ENCODE measurements around the gene ATP2A1. TPM values are rescaled to one million over a fixed set of nuclear protein-coding genes. Genes with fewer than 3 reads are reported as not detected.

ATP2A1 gene
- total and polyA plus RNA-seq, 2 of the 4 experiments (the other 2 are of a cell fraction), result under 0.01 to 0.63 TPM

DNA sequence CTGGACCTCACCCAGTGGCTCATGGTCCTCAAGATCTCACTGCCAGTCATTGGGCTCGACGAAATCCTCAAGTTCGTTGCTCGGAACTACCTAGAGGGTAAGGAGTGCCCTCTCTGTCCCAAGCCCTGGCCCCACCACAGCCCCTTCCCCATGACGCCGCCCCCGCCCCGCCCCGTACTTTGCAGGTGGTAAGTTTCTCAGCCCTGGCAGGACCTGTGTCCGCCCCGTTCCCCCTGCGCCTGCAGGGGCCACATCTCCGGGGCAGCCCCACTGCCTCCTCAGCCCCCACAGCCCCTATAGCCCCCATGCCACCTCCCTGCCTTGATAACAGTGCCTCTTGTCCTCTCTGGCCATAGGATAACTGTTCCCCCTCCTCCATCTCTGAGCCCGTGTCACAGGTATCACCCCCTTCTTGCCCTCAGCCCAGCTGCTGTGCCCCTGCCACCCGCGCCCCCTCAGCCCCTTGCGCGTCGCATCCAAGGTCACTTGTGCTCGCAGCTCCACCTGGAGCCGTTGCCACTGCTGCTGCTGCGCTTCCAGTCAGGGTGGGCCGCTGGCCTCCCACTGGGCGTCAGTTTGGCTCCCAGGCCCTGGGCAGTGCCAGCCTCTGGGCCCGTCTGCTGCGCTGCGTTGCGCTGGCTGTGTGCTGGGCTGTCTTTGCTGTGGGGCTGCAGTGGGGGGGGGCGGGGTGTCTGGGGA lies 25.2 kb downstream of the ATP2A1 start:
- H4K20me1 ChIP-seq (ENCODE audit: insufficient read depth, low read length), result no peaks in the 10 kb centered on the region
- no peak overlapping the region for H3K4ac ChIP-seq (ENCODE audit: low read depth, low read length)
- no peak overlapping the region for H3K27ac ChIP-seq (ENCODE audit: insufficient read depth, low read length)
- H4K5ac ChIP-seq (ENCODE audit: low read depth, low read length), result no peak overlapping the region
- 88% methylated on average over 9 of the region's 29 CpGs; no CpG with 5 or more reads in 1 of the 2 experiments for WGBS, 2 experiments (ENCODE audit: extremely low coverage in 2 of 2, insufficient read length in 1 of 2)
- intact Hi-C loops (cut with micrococcal nuclease) (no loop called here), in situ Hi-C loops (cut with MboI; ENCODE audit: low sequenced_read_pairs) (no loop called here), dilution Hi-C loops (cut with HindIII; ENCODE audit: low sequenced_read_pairs, unreplicated experiment) (no loop called here)
- no peak overlapping the region for H3K4me2 ChIP-seq (ENCODE audit: low read depth, low read length)
- H3K56ac ChIP-seq (ENCODE audit: extremely low read depth, insufficient read depth, low read length), result no peak overlapping the region
- ATAC-seq (ENCODE audit: low read depth), result no peak
- H2AK5ac ChIP-seq (ENCODE audit: low read depth, low read length), result no peak overlapping the region
- H2AK9ac ChIP-seq (replicated peaks; ENCODE audit: low read depth, low read length, poor library complexity), result no peak overlapping the region
- no peak overlapping the region for H2BK15ac ChIP-seq (ENCODE audit: low read depth, low read length)
- no peak overlapping the region for H2AFZ ChIP-seq (replicated peaks; ENCODE audit: low read length, poor library complexity)
- H3K18ac ChIP-seq (ENCODE audit: low read depth, low read length), result no peak overlapping the region
- ChIA-PET POLR2A (ENCODE audit: unreplicated experiment) (no interaction called here), CTCF (interaction anchor here (0.7 kb wide), 1 partner anchor 11 kb away, joined by 3 read pairs; no protein-coding TSS in a partner anchor)
- H3K9me3 ChIP-seq (ENCODE audit: control insufficient read depth, insufficient read depth, low read length), result no peaks in the 10 kb centered on the region
- no peak overlapping the region for H2BK20ac ChIP-seq (ENCODE audit: low read depth, low read length)
- no peak overlapping the region for H3K23ac ChIP-seq (ENCODE audit: low read depth, low read length)
- H3K27me3 ChIP-seq (ENCODE audit: control insufficient read depth, insufficient read depth, low read length), result no peaks in the 10 kb centered on the region
- BruUV-seq (replicated peaks), result no TSS peak
- H2BK5ac ChIP-seq (ENCODE audit: low read depth, low read length, poor library complexity, severe bottlenecking), result no peak overlapping the region
- H4K8ac ChIP-seq (ENCODE audit: low read depth in 2 of 2, low read length in 2 of 2), result no peak overlapping the region
- H3K9ac ChIP-seq (ENCODE audit: low read depth, low read length), result no peak overlapping the region
- TF ChIP-seq MAZ (IDR thresholded peaks at IDR 0.05; ENCODE audit: borderline replicate concordance, low read depth, low read length) (no peak), BHLHE40 (IDR thresholded peaks at IDR 0.05; ENCODE audit: low read depth, low read length) (no peak), POLR2A (IDR thresholded peaks at IDR 0.05; ENCODE audit: low read depth, low read length) (no peak), NFE2L2 (IDR thresholded peaks at IDR 0.05; ENCODE audit: low read depth, low read length) (no peak), RFX5 (IDR thresholded peaks at IDR 0.05; ENCODE audit: low read depth, low read length) (no peak), MXI1 (IDR thresholded peaks at IDR 0.05; ENCODE audit: borderline replicate concordance, low read depth, low read length) (no peak), RCOR1 (IDR thresholded peaks at IDR 0.05; ENCODE audit: insufficient replicate concordance, low read length) (no peak), CHD1 (IDR thresholded peaks at IDR 0.05; ENCODE audit: low read depth, low read length) (no peak), RAD21 (IDR thresholded peaks at IDR 0.05; ENCODE audit: low read length) (no peak), SMC3 (IDR thresholded peaks at IDR 0.05; ENCODE audit: low read depth, low read length) (no peak), FOS (IDR thresholded peaks at IDR 0.05; ENCODE audit: low read depth, low read length) (no peak), CEBPB (IDR thresholded peaks at IDR 0.05; ENCODE audit: low read depth, low read length) (no peak), MAFK (IDR thresholded peaks at IDR 0.05; ENCODE audit: low read depth, low read length) (no peak)
- TF ChIP-seq, protein P1, sequence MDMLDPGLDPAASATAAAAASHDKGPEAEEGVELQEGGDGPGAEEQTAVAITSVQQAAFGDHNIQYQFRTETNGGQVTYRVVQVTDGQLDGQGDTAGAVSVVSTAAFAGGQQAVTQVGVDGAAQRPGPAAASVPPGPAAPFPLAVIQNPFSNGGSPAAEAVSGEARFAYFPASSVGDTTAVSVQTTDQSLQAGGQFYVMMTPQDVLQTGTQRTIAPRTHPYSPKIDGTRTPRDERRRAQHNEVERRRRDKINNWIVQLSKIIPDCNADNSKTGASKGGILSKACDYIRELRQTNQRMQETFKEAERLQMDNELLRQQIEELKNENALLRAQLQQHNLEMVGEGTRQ (IDR thresholded peaks at IDR 0.05; ENCODE audit: low read depth, low read length), result no peak
- TF ChIP-seq, protein P2, sequence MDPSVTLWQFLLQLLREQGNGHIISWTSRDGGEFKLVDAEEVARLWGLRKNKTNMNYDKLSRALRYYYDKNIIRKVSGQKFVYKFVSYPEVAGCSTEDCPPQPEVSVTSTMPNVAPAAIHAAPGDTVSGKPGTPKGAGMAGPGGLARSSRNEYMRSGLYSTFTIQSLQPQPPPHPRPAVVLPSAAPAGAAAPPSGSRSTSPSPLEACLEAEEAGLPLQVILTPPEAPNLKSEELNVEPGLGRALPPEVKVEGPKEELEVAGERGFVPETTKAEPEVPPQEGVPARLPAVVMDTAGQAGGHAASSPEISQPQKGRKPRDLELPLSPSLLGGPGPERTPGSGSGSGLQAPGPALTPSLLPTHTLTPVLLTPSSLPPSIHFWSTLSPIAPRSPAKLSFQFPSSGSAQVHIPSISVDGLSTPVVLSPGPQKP (IDR thresholded peaks at IDR 0.05; ENCODE audit: borderline replicate concordance, low read depth, low read length), result no peak
- TF ChIP-seq, protein P3, sequence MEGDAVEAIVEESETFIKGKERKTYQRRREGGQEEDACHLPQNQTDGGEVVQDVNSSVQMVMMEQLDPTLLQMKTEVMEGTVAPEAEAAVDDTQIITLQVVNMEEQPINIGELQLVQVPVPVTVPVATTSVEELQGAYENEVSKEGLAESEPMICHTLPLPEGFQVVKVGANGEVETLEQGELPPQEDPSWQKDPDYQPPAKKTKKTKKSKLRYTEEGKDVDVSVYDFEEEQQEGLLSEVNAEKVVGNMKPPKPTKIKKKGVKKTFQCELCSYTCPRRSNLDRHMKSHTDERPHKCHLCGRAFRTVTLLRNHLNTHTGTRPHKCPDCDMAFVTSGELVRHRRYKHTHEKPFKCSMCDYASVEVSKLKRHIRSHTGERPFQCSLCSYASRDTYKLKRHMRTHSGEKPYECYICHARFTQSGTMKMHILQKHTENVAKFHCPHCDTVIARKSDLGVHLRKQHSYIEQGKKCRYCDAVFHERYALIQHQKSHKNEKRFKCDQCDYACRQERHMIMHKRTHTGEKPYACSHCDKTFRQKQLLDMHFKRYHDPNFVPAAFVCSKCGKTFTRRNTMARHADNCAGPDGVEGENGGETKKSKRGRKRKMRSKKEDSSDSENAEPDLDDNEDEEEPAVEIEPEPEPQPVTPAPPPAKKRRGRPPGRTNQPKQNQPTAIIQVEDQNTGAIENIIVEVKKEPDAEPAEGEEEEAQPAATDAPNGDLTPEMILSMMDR (conservative IDR thresholded peaks at IDR 0.05; ENCODE audit: low read depth, low read length), result no peak
- no peaks in the 10 kb centered on the region for H3K4me1 ChIP-seq (ENCODE audit: control insufficient read depth, insufficient read depth, low read length)
- H2BK120ac ChIP-seq (ENCODE audit: low read depth, low read length), result no peak overlapping the region
- DNase-seq, result no peak
- H3K36me3 ChIP-seq (ENCODE audit: control insufficient read depth, insufficient read depth, low read length), result peaks cover 13% of the 10 kb centered on the region
- H3K9me1 ChIP-seq (ENCODE audit: insufficient read depth, low read length), result no peaks in the 10 kb centered on the region
- no peak overlapping the region for H3K4me3 ChIP-seq (ENCODE audit: insufficient read depth, low read depth, low read length)
- H4K91ac ChIP-seq (ENCODE audit: insufficient read depth, low read depth, low read length), result no peak overlapping the region
- no peak overlapping the region for H3K14ac ChIP-seq (replicated peaks; ENCODE audit: low read depth, low read length)
- H3K79me1 ChIP-seq (ENCODE audit: low read depth in 1 of 2, low read length in 2 of 2), result no peaks in the 10 kb centered on the region
